GM18870 (cell line): ENCODE results near the gene FRYL.
"Not testable (repeated sequence)": the region's sequence is repeated elsewhere in the genome, so short reads cannot be mapped to it uniquely, and the experiment has no call there.

ENCODE experiments used
- ATAC-seq: cut with Tn5 transposase; IDR thresholded peaks from one replicate; pipeline ENCODE4 v1.9.1; 2021; ENCODE audit warnings: moderate library complexity; ENCODE audit not compliant: unreplicated experiment

FRYL gene

GRCh38 chr4:48748949-48749596 lies 31.0 kb downstream of the FRYL start:
- no peak for ATAC-seq

- ATAC-seq, result no peak
These were observed 33.3 kb downstream of the FRYL start for GRCh38 chr4:48746608-48747362.

- ATAC-seq, result not testable (repeated sequence)
These were observed 34.9 kb downstream of the FRYL start for GRCh38 chr4:48745223-48745622.

- no peak for ATAC-seq
These were observed 37.7 kb downstream of the FRYL start for GRCh38 chr4:48742412-48742811.

- peak; percentile 71 for ATAC-seq
These were observed 40.5 kb downstream of the FRYL start for GRCh38 chr4:48739560-48740019.

GRCh38 chr4:48738856-48739255 lies 41.2 kb downstream of the FRYL start:
- no peak for ATAC-seq

- ATAC-seq, result not testable (repeated sequence)
These were observed 51.1 kb downstream of the FRYL start for GRCh38 chr4:48728906-48729496.

GRCh38 chr4:48727666-48728459 lies 52.2 kb downstream of the FRYL start:
- no peak for ATAC-seq

- no peak for ATAC-seq
These were observed 54.7 kb downstream of the FRYL start for GRCh38 chr4:48725414-48725813.

GRCh38 chr4:48722509-48723446 lies 57.3 kb downstream of the FRYL start:
- ATAC-seq, result no peak

- ATAC-seq, result no peak
These were observed 59.6 kb downstream of the FRYL start for GRCh38 chr4:48720459-48720858.

GRCh38 chr4:48718818-48719465 lies 61.1 kb downstream of the FRYL start:
- ATAC-seq, result no peak

GRCh38 chr4:48716285-48716684 lies 63.8 kb downstream of the FRYL start:
- not testable (repeated sequence) for ATAC-seq

- ATAC-seq, result no peak
These were observed 69.5 kb downstream of the FRYL start for GRCh38 chr4:48710446-48711209.

GRCh38 chr4:48709901-48710300 lies 70.2 kb downstream of the FRYL start:
- ATAC-seq, result no peak

- no peak for ATAC-seq
These were observed 71.5 kb downstream of the FRYL start for GRCh38 chr4:48708610-48709009.

- ATAC-seq, result no peak
These were observed 73.3 kb downstream of the FRYL start for GRCh38 chr4:48706736-48707135.

- no peak for ATAC-seq
These were observed 74.5 kb downstream of the FRYL start for GRCh38 chr4:48705609-48706008.
